Tibial nerve (tissue), 4 donors: ENCODE measurements around the gene RANBP3L. TPM values are rescaled to one million over a fixed set of nuclear protein-coding genes. Genes with fewer than 3 reads are reported as not detected.
"Not testable (repeated sequence)": the region's sequence is repeated elsewhere in the genome, so short reads cannot be mapped to it uniquely, and the experiment has no call there.

Source experiments
- DNase-seq, 2 donors: peaks; one replicate each; pipeline ENCODE4 v3.0.0-alpha.2; 2019; ENCODE audit warnings: low spot score in 2 of 2
- H3K27ac ChIP-seq, 4 donors: fragments of 200-600 bp; sonication (generic) in 3 of 4; one replicate each; pipeline ENCODE4 v1.5.1; 2017 to 2019; ENCODE audit warnings: mild to moderate bottlenecking in 1 of 4
- H3K27me3 ChIP-seq, 2 donors: fragments of 200-600 bp; sonication (generic) in 1 of 2; one replicate each; pipeline versions ENCODE4 v1.5.1 to v1.6.0; 2017 to 2019
- H3K36me3 ChIP-seq, 3 donors: fragments of 200-600 bp; sonication (generic); one replicate each; pipeline ENCODE4 v1.5.1; 2018 to 2019
- H3K4me1 ChIP-seq, 4 donors: fragments of 200-600 bp; sonication (generic) in 3 of 4; one replicate each; pipeline ENCODE4 v1.5.1; 2017 to 2019
- H3K4me3 ChIP-seq, 4 donors: fragments of 200-600 bp; sonication (generic) in 3 of 4; one replicate each; pipeline ENCODE4 v1.5.1; 2017 to 2019; ENCODE audit warnings: mild to moderate bottlenecking in 1 of 4, moderate library complexity in 1 of 4
- H3K9me3 ChIP-seq, 4 donors: fragments of 200-600 bp; sonication (generic) in 3 of 4; one replicate each; pipeline ENCODE4 v1.5.1; 2017 to 2019
- CTCF ChIP-seq, 5 experiments: fragments of 200-600 bp in 3 of 5; fragments of 450-650 bp in 2 of 5; sonication (generic) in 3 of 5; IDR thresholded peaks; one replicate each; pipeline ENCODE4 v1.5.1; 2016 to 2019; ENCODE audit warnings: antibody characterized with exemption in 5 of 5, mild to moderate bottlenecking in 3 of 5, moderate library complexity in 2 of 5
- EP300 ChIP-seq, 2 donors: sonication (generic); formaldehyde crosslinking; IDR thresholded peaks; one replicate each; pipeline ENCODE4 v1.6.1; 2017; ENCODE audit warnings: antibody characterized with exemption in 2 of 2, mild to moderate bottlenecking in 1 of 2
- POLR2A ChIP-seq, 2 donors: fragments of 450-650 bp; IDR thresholded peaks; one replicate each; pipeline ENCODE4 v1.6.1; 2017; ENCODE audit warnings: antibody characterized with exemption in 2 of 2, mild to moderate bottlenecking in 2 of 2, moderate library complexity in 2 of 2
- WGBS, 2 donors: methylation state at CpG; one replicate each; pipeline ENCODE4 v1.1.5; 2018; 5-methylcytosine and 5-hydroxymethylcytosine counted together
- total RNA-seq, 4 donors: library from RNA; depleted of rRNA; stranded (reverse); fragments of >200 nt; gene quantifications; one replicate each; pipeline ENCODE4 v1.1.0, GENCODE V29; 2016

RANBP3L gene
- total RNA-seq: 10 to 100 TPM in 1 of 4 donors, 1 to 10 TPM in 3; 2.1 to 21.6 (median 4.5) TPM

DNA sequence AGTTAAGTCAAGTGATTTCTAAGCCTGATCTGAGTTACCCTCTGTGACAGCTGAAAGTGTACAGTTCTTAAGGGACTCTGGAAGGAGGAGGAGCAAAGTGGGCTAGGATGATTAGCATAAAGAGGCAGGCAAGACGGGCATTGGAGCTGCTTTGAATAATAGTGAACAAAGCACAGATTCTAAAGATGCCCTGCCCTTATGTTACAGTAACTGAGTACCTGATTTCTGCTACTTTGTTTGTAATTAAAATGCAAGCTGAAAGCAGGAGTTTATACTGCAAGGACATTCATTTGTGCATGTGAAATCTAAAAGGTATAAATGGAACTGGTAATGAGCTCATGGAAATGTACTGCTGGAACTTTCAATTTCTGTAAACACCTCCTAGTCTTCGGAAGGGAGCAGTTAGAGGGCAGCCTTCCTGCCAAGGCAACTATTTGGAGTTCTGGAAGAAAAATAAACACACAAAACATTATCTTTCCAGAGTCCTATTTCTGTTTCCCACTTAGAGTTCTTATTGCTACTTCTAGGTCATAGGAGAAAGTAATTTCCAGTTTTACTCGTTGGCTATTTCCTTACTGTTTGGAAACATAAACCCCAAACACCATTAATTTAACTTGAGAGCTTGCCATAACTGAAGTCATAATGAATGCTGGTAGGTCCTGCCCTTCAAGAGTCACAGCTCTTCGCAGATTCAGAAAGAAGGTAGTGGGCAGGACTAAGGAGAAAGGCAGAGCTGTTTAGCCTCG is at the start of gene RANBP3L:
Gene RANBP3L, minus strand, starts transcription at position 45 of the 746 bp plus-strand sequence. CDS start 486 bp downstream, outside the sequence.
- WGBS, 2 donors: 10 to 11% methylated on average over 5 of the region's 5 CpGs
- TF ChIP-seq EP300 (IDR thresholded peaks at IDR 0.05): no peak
- no peak for TF ChIP-seq POLR2A (IDR thresholded peaks at IDR 0.05)
- no peak for TF ChIP-seq CTCF (IDR thresholded peaks at IDR 0.05)
- DNase-seq: no peak
- no peaks in the 10 kb centered on the region for H3K27me3 ChIP-seq
- H3K4me3 ChIP-seq: peak within 1 kb of the TSS; percentile 8 to 44 (median 26)
- no peaks in the 10 kb centered on the region for H3K36me3 ChIP-seq
- H3K9me3 ChIP-seq: no peaks in the 10 kb centered on the region
- H3K4me1 ChIP-seq: peaks cover 0 to 50% (median 11%) of the 10 kb centered on the region in 4 donors
- peak within 1 kb of the TSS; percentile 35 to 84 (median 64) for H3K27ac ChIP-seq

- 73 to 74% methylated on average over 5 of the region's 5 CpGs for WGBS, 2 donors
- Histone ChIP-seq H3K4me3 (no peak overlapping the region), H3K27ac (no peak overlapping the region), H3K9me3 (no peaks in the 10 kb centered on the region), H3K36me3 (no peaks in the 10 kb centered on the region), H3K4me1 (no peaks in the 10 kb centered on the region), H3K27me3 (no peaks in the 10 kb centered on the region)
- no peak for DNase-seq
- TF ChIP-seq EP300 (IDR thresholded peaks at IDR 0.05) (no peak), POLR2A (IDR thresholded peaks at IDR 0.05) (no peak), CTCF (IDR thresholded peaks at IDR 0.05) (no peak)
Observed at GRCh38 chr5:36346896-36347690, 45.4 kb upstream of the RANBP3L start.

- Histone ChIP-seq H3K36me3 (no peaks in the 10 kb centered on the region), H3K27me3 (no peaks in the 10 kb centered on the region), H3K4me1 (no peaks in the 10 kb centered on the region), H3K27ac (no peak overlapping the region), H3K4me3 (no peak overlapping the region), H3K9me3 (no peaks in the 10 kb centered on the region)
- no peak for TF ChIP-seq EP300 (IDR thresholded peaks at IDR 0.05)
- no peak for TF ChIP-seq POLR2A (IDR thresholded peaks at IDR 0.05)
- TF ChIP-seq CTCF (IDR thresholded peaks at IDR 0.05): no peak
- 86 to 88% methylated on average over 2 of the region's 2 CpGs for WGBS, 2 donors
- DNase-seq: no peak
Observed at GRCh38 chr5:36344899-36345298, 43.2 kb upstream of the RANBP3L start.

DNA sequence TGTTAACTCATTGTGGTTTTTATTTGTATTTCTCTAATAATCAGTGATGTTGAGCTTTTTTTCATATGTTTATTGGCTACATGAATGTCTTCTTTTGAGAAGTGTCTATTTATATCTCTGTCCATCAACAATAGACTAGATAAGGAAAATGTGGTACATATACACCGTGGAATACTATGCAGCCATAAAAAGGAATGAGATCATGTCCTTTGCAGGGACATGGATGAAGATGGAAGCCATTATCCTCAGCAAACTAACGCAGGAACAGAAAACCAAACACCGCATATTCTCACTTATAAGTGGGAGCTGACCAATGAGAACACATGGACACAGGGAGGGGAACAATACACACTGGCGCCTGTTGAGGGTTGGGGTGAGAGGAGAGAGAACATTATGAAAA is 40.0 kb upstream of the RANBP3L start:
- WGBS, 2 donors: 73 to 84% methylated on average over 4 of the region's 4 CpGs
- H3K9me3 ChIP-seq, H3K27me3 ChIP-seq, H3K4me1 ChIP-seq, H3K36me3 ChIP-seq, H3K4me3 ChIP-seq, DNase-seq, H3K27ac ChIP-seq: not testable (repeated sequence)

GRCh38 chr5:36337597-36337996 is 35.9 kb upstream of the RANBP3L start:
- H3K4me3 ChIP-seq: no peak overlapping the region
- TF ChIP-seq EP300 (IDR thresholded peaks at IDR 0.05) (no peak), CTCF (IDR thresholded peaks at IDR 0.05) (no peak)
- DNase-seq: no peak
- no peak overlapping the region for H3K27ac ChIP-seq
- WGBS, 2 donors: 67 to 75% methylated on average over 1 of the region's 1 CpG
- H3K36me3 ChIP-seq: no peaks in the 10 kb centered on the region
- H3K4me1 ChIP-seq: no peaks in the 10 kb centered on the region
- H3K9me3 ChIP-seq: no peaks in the 10 kb centered on the region
- no peaks in the 10 kb centered on the region for H3K27me3 ChIP-seq
